Loucy (cell line): ENCODE measurements around the gene AAMDC.

Experiments used
- EZH2phosphoT487 ChIP-seq: fragments of 200-600 bp; IDR thresholded peaks from 2 replicates; pipeline ENCODE4 v1.6.1; 2018; ENCODE audit warnings: antibody characterized with exemption, mild to moderate bottlenecking, moderate library complexity, borderline replicate concordance
- TF ChIP-seq, protein P1 (sequence below): fragments of 200-600 bp; sonication (generic); conservative IDR thresholded peaks from 2 replicates; pipeline ENCODE4 v1.5.1; 2014; ENCODE audit warnings: mild to moderate bottlenecking, antibody characterized with exemption, low read length

DNA sequence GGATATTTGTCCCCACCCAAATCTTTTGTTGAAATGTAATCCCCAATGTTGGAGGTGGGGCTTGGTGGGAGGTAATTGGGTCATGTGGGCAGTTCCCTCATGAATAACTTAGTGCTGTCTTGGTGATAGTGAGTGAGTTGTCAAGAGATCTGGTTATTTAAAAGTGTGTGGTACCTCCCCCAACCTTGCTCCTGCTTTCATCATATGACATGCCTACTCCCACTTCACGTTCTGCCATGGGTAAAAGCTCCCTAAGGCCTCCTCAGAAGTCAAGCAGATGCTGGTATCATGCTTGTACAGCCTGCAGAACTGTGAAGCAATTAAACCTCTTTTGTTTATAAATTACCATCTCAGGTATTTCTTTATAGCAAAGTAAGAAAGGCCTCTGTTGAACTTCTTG lies 30.6 kb downstream of the AAMDC start:
- TF ChIP-seq, protein P1, sequence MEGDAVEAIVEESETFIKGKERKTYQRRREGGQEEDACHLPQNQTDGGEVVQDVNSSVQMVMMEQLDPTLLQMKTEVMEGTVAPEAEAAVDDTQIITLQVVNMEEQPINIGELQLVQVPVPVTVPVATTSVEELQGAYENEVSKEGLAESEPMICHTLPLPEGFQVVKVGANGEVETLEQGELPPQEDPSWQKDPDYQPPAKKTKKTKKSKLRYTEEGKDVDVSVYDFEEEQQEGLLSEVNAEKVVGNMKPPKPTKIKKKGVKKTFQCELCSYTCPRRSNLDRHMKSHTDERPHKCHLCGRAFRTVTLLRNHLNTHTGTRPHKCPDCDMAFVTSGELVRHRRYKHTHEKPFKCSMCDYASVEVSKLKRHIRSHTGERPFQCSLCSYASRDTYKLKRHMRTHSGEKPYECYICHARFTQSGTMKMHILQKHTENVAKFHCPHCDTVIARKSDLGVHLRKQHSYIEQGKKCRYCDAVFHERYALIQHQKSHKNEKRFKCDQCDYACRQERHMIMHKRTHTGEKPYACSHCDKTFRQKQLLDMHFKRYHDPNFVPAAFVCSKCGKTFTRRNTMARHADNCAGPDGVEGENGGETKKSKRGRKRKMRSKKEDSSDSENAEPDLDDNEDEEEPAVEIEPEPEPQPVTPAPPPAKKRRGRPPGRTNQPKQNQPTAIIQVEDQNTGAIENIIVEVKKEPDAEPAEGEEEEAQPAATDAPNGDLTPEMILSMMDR, result no peak
- TF ChIP-seq EZH2phosphoT487, result no peak
